ENCODE measurements around the gene C7orf57.

C7orf57 gene

DNA sequence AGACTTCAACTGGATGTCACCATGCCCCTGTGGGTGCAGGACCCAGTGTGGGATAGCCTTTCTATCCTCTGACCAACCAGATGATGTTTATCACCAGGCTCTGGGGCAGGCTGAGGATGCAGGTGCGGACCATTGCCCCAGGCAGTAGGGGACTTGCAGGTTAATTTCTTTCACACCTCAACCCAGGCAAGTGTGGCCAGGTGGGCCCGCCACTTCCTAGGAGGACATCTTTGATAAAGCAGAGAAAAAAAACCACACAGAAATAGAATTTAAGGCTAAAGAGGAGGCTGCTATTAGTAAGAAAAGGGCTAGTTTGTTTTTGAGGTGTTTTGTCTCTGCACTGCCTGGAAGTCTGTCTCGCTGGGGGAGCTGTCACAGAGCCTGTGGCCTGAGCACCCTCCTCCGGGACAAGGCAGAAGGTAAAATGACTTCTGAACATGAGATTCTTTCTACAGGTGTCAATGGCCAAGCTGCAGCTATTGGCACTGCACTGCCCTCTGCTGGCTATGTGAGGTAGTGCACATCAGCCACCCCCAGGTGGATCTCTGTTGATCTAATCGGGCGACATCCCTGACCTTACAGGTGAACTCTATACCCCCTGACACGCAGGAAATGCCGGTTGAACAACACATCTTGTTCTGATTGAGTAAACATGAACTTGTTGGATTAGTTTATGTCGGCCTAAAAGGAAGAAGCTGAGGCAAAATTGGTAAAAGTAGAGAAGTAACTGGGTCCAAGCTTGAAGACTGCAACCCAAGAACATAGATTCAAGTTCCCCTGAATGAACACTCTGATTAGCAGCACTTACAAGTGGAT lies 74.7 kb downstream of the C7orf57 start:
- peak; percentile 77 for DNase-seq (ENCODE audit: low spot score)

DNA sequence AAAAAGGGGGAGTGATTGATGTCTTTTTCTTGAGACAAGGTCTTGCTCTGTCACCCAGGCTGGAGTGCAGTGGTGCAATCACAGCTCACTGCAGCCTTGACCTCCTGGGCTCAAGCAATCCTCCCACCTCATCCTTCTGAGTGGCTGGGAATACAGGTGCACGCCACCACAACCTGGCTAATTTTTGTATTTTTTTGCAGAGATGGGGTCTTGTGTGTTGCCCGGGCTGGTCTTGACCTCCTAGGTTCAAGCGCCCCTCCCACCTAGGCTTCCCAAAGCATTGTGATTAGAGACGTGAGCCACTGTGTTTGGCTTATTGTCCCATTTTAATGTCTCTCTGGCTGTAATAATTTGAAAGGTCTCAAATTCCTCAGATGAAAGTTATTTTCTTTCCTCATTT lies 75.5 kb downstream of the C7orf57 start:
- DNase-seq (ENCODE audit: low spot score) = no peak

All from cerebellar cortex (tissue), 1 donor.